HG02938 (cell line): ENCODE data around the gene C15orf39.
"Not testable (repeated sequence)": the region's sequence is repeated elsewhere in the genome, so short reads cannot be mapped to it uniquely, and the experiment has no call there.

Experiments used
- ATAC-seq: cut with Tn5 transposase; IDR thresholded peaks from one replicate; pipeline ENCODE4 v1.9.1; 2021; ENCODE audit warnings: mild to moderate bottlenecking, moderate library complexity; ENCODE audit not compliant: unreplicated experiment

Gene C15orf39

DNA sequence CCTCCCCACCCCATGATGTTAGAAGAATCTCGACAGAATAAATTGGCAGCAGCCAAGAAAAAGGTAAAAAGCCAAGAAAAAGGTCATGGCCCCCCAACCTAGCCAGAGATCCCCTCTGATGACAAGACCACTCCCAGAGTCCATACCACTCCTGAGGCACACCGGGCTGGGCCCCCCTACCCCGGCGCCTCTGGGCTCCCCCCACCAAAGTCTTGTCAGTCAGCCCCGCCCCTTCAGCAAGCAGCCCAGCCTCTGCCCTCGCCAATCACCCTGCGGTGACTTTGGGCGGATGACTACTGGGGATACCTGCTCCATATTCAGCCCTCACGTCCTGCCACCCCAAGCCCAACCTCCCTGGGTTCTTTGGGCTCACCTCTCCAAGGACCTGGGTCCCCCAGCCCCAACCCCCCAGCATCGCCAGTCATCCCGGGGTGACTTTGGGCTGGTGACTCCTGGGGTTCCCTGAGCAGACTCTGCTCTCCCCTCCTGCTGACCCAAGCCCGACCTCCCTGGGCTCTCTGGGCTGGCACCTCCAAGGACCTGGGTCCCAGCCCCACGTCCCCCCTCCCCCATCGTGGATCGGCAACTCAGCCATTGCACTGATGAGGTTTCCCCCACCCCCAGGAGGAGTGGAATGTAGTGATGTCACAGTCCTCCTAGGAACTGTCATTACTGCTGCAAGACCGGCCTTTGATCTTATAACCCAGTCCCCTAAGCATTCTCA lies 57.1 kb downstream of the C15orf39 start:
- ATAC-seq = not testable (repeated sequence)

DNA sequence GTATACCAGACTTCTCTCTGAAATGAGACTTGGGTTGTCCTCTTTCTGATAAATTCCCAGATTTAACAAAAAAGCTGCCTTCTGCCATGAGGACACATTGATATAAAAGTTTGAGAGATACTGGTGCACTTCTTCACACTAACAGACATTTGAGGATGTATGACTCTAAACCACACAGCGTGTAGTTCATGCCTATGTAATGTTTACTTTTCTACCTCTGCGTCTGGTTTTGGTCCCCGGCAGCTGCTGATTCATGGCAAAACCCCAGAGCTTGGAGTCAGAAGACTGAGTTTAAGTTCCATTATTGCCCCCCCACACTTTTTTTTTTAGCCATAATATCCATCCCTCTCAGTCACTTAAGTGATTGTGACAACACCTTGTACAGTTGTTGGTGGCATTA lies 58.2 kb downstream of the C15orf39 start:
- not testable (repeated sequence) for ATAC-seq
